Middle frontal gyrus (tissue), 1 donor: ENCODE data around the gene RNASEH1.
"Not testable (repeated sequence)": the region's sequence is repeated elsewhere in the genome, so short reads cannot be mapped to it uniquely, and the experiment has no call there.

Source experiments
- DNase-seq: peaks from one replicate; pipeline ENCODE4 v3.0.0-alpha.2; 2015; ENCODE audit warnings: low spot score; ENCODE audit errors: extremely low spot score

Gene RNASEH1

GRCh38 chr2:3594493-3595281 is 36.6 kb upstream of the RNASEH1 start, which contains the start of gene COLEC11:
TSS of gene COLEC11 (plus strand) at chr2:3595112. CDS start at chr2:3604341, 9,229 bp downstream.
- DNase-seq: no peak

- no peak for DNase-seq
Measured at GRCh38 chr2:3589086-3589485, 31.0 kb upstream of the RNASEH1 start.

GRCh38 chr2:3588084-3588483 is 30.0 kb upstream of the RNASEH1 start:
- DNase-seq: no peak

- no peak for DNase-seq
Measured at GRCh38 chr2:3587432-3587831, 29.3 kb upstream of the RNASEH1 start.

- no peak for DNase-seq
Measured at GRCh38 chr2:3587021-3587420, 28.9 kb upstream of the RNASEH1 start.

- no peak for DNase-seq
Measured at GRCh38 chr2:3586220-3586619, 28.1 kb upstream of the RNASEH1 start.

- DNase-seq: no peak
Measured at GRCh38 chr2:3585261-3586109, 27.4 kb upstream of the RNASEH1 start.

- no peak for DNase-seq
Measured at GRCh38 chr2:3584608-3585260, 26.6 kb upstream of the RNASEH1 start.

- DNase-seq: no peak
Measured at GRCh38 chr2:3584076-3584475, 25.9 kb upstream of the RNASEH1 start.

- DNase-seq: no peak
Measured at GRCh38 chr2:3581367-3582262, 23.5 kb upstream of the RNASEH1 start.

- no peak for DNase-seq
Measured at GRCh38 chr2:3580449-3580848, 22.3 kb upstream of the RNASEH1 start.

- DNase-seq: no peak
Measured at GRCh38 chr2:3578987-3579386, 20.9 kb upstream of the RNASEH1 start.

GRCh38 chr2:3576263-3576630 is 18.1 kb upstream of the RNASEH1 start:
- DNase-seq: not testable (repeated sequence)

- DNase-seq: no peak
Measured at GRCh38 chr2:3575534-3576262, 17.6 kb upstream of the RNASEH1 start.

GRCh38 chr2:3574155-3574554 is 16.0 kb upstream of the RNASEH1 start:
- no peak for DNase-seq

GRCh38 chr2:3572620-3573019 is 14.5 kb upstream of the RNASEH1 start:
- no peak for DNase-seq

- DNase-seq: no peak
Measured at GRCh38 chr2:3571284-3571683, 13.2 kb upstream of the RNASEH1 start.

GRCh38 chr2:3569656-3570055 is 11.5 kb upstream of the RNASEH1 start:
- DNase-seq: not testable (repeated sequence)

GRCh38 chr2:3566806-3567205 is 8.7 kb upstream of the RNASEH1 start:
- no peak for DNase-seq

GRCh38 chr2:3565117-3565516 is 7.0 kb upstream of the RNASEH1 start:
- no peak for DNase-seq
